Activated CD8-positive, alpha-beta memory T cell treated with anti-CD3 and anti-CD28 coated beads, Interleukin-2, amount 10 ng/mL, durations not matched to agents 7 days and 5 days (primary cell): ENCODE results near the gene KMT2B. TPM values are rescaled to one million over a fixed set of nuclear protein-coding genes. Genes with fewer than 3 reads are reported as not detected.
"Not testable (repeated sequence)": the region's sequence is repeated elsewhere in the genome, so short reads cannot be mapped to it uniquely, and the experiment has no call there.

Source experiments
- ATAC-seq: fragments of 150-1000 bp; cut with Tn5 transposase; one replicate; pipeline ENCODE4 v1.10.0; 2021; ENCODE audit warnings: moderate library complexity
- CTCF ChIA-PET: fragments of 350-600 bp; sonication (Branson Sonifier 250); formaldehyde crosslinking; loops from one replicate; lab custom pipeline; 2021; ENCODE audit warnings: antibody characterized with exemption; lab: Charles Lee
- DNase-seq: peaks from one replicate; pipeline ENCODE4 v3.0.0-alpha.2; 2020
- H3K27ac Mint-ChIP-seq: one replicate; pipeline ENCODE4 v1.8.0; 2021; ENCODE audit warnings: mild to moderate bottlenecking, mixed read lengths
- H3K27me3 Mint-ChIP-seq: one replicate; pipeline ENCODE4 v1.8.0; 2021; ENCODE audit warnings: mixed read lengths
- H3K36me3 Mint-ChIP-seq: one replicate; pipeline ENCODE4 v1.8.0; 2021; ENCODE audit warnings: mild to moderate bottlenecking, mixed read lengths
- H3K4me1 Mint-ChIP-seq: one replicate; pipeline ENCODE4 v1.8.0; 2021; ENCODE audit warnings: mixed read lengths
- H3K4me3 Mint-ChIP-seq: one replicate; pipeline ENCODE4 v1.8.0; 2021; ENCODE audit warnings: mild to moderate bottlenecking, moderate library complexity, mixed read lengths
- H3K9me3 Mint-ChIP-seq: one replicate; pipeline ENCODE4 v1.8.0; 2022; ENCODE audit warnings: low read depth, mixed read lengths
- total RNA-seq, 2 experiments: library from RNA; stranded (reverse); gene quantifications; one replicate each; pipeline ENCODE4 v1.2.3, GENCODE V29; 2021

KMT2B gene
- total RNA-seq, 2 experiments from 2014 or later = 70.2 to 79.8 TPM

DNA sequence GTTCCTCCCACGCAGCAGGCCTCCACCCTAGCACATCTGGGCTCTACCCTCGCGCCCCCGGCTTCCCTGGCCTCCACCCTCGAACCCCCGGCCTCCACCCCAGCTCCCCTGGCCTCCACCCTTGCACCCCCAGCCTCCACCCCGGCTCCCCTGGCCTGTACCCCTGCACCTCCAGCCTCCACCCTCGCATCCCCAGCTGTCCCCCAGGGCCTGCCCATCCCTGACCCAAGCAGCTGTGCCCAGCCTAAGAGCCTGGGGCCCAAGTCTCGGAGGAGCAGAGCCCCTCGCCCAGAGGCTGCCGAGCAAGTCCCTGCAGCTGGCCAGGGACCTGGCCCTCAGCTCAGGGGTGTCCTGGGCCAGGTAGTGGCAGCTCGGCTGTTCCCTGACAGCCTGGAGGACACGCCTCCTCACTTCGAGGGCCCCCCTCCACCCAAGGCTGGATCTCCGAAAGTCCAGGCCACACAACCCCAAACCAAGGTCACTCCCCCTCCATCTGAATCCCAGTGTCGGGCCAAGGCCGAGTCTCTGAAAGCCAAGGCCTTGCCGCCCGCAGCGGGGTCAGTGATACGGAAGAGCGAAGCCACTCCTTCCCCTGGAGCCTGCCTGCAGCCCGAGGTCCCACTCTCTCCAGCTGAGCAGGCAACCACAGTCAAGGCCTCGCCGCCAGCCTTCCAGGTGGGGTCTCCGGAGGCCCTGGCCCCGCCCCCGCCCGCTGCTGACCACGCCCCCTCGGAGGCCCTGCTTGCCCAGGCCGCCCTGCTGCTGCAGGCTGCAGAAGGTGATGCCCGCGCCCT lies 49.7 kb downstream of the KMT2B start:
- ATAC-seq = no peak
- Mint-ChIP-seq H3K4me1 (no peaks in the 10 kb centered on the region), H3K27ac (no peak overlapping the region), H3K4me3 (no peak overlapping the region), H3K9me3 (no peaks in the 10 kb centered on the region), H3K36me3 (peaks cover 14% of the 10 kb centered on the region), H3K27me3 (no peaks in the 10 kb centered on the region)
- CTCF ChIA-PET = no interaction called here
- peak; percentile 37 for DNase-seq

DNA sequence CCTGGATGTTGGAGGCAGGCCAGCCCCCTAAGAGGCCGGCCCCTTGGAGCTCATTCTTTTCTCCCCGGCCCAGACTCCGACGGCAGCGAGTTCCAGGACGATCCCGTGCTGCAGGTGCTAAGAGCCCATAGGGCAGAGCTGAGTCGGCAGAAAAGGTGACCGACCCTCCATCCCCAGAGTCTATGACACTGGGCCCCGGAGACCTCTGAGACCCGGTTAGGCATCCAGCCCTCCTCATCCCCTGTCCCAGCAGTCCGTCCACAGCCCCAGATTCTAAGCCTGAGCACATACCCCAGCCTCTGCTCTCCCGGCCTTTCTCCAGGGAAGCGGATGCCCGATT lies 50.2 kb downstream of the KMT2B start:
- ATAC-seq = no peak
- Mint-ChIP-seq H3K9me3 (no peaks in the 10 kb centered on the region), H3K36me3 (peaks cover 14% of the 10 kb centered on the region), H3K4me1 (no peaks in the 10 kb centered on the region), H3K27me3 (no peaks in the 10 kb centered on the region), H3K4me3 (no peak overlapping the region), H3K27ac (no peak overlapping the region)
- CTCF ChIA-PET = no interaction called here
- peak; percentile 37 for DNase-seq

DNA sequence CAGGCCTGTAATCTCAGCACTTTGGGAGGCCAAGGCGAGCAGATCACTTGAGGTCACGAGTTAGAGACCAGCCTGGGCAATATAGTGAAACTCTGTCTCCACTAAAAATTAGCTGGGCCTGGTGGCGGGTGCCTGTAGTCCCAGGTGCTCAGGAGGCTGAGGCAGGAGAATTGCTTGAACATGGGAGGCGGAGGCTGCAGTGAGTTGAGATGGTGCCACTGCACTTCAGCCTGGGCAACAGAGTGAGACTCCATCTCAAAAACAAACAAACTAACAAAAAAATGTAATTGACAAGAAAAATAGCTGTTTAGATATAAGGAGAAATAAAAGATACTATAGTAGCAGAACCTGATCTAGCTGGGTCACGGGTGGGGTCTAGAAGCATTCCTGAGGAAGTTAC lies 54.6 kb downstream of the KMT2B start:
- H3K9me3 Mint-ChIP-seq, ATAC-seq, H3K27me3 Mint-ChIP-seq, H3K27ac Mint-ChIP-seq, H3K4me3 Mint-ChIP-seq, DNase-seq, H3K36me3 Mint-ChIP-seq: not testable (repeated sequence)
- peaks cover 21% of the 10 kb centered on the region for H3K4me1 Mint-ChIP-seq
- CTCF ChIA-PET = interaction anchor here (1.4 to 1.5 kb wide), 2 partner anchors 48 to 242 kb away, joined by 3 read pairs; partner anchors contain the start of gene ALKBH6

DNA sequence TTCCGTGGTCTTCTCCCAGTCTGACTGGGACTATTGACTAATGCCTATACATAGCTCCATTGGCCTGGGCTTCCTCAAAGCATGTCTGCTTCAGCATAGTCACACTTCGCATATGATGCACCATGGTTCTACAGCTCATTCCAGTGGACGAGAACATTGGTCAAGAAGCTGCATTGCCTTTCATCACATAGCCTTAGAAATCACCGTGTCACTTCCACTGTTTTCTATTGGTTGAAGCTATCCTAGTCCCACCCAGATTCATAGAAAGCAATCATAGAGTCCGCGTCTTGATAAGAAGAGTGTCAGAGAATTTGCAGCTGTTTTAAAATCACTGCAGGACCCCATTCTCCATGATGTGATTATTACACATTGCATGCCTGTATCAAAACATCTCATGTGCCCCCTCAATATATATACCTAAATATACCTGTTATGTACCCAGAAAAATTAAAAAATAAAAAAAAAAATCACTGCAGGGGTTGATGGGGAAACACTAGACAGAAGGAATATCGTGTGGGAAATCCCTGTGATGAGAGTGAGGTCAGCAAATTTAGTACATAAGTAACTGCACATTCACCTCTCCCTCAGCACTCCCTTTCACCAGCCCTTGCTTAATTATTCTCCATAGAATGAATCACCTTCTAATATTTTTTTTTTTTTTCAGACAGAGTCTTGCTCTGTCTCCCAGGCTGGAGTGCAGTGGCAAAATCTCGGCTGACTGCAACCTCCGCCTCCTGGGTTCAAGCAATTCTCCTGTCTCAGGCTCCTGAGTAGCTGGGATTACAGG lies 55.4 kb downstream of the KMT2B start:
- no peaks in the 10 kb centered on the region for H3K27me3 Mint-ChIP-seq

DNA sequence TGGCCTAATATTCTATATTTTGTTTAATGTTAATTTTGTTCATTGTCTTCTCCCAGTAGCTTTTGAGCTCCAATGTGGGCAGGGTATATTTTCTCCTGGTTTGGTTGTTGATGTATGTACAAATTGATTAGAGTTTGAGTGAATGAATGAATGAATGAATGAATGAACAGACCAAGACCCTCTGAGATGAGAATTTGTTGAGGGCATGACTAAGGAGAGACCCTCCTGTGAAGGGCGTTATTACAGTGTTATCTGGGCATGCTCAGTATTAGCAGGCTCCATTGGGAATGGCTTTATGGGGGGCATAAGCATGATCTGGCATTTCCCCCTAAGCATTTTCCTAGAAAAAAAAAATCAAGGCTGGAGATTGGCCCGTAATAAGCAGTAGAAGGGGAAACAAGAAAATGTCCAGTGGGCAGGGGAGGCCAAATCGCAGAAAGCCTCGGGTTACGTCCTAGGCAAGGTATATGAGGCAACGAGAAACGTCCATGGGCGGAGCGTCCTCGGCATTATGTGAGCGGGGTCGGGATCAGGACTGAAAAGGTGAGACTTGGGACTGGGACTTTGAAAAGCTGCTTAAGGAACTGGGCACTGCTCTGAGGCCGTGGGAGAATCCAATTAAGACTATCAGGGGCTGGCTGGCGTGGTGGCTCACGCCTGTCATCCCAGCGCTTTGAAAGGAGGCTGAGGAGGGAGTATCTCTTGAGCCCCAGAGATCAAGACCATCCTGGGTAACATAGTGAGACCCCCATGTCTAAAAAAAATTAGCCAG lies 56.7 kb downstream of the KMT2B start:
- peak; percentile 40 for DNase-seq
- H3K27ac Mint-ChIP-seq = no peak overlapping the region
- no peak for ATAC-seq
- CTCF ChIA-PET = no interaction called here
- peaks cover 5% of the 10 kb centered on the region for H3K36me3 Mint-ChIP-seq
- no peaks in the 10 kb centered on the region for H3K9me3 Mint-ChIP-seq
- H3K4me3 Mint-ChIP-seq = peak overlapping the region; percentile 83
- H3K27me3 Mint-ChIP-seq = no peaks in the 10 kb centered on the region
- peaks cover 21% of the 10 kb centered on the region for H3K4me1 Mint-ChIP-seq

More for the DNA sequence above, 55.4 kb downstream of the KMT2B start:
- peaks cover 9% of the 10 kb centered on the region for H3K36me3 Mint-ChIP-seq
- H3K4me1 Mint-ChIP-seq = peaks cover 21% of the 10 kb centered on the region
- H3K9me3 Mint-ChIP-seq = no peaks in the 10 kb centered on the region
- DNase-seq (no peak), ATAC-seq (no peak)
- CTCF ChIA-PET = interaction anchor here (0.9 to 1.5 kb wide), 3 partner anchors 47 to 241 kb away, joined by 3 read pairs; partner anchors contain the start of gene ALKBH6
- no peak overlapping the region for H3K4me3 Mint-ChIP-seq
- no peak overlapping the region for H3K27ac Mint-ChIP-seq

DNA sequence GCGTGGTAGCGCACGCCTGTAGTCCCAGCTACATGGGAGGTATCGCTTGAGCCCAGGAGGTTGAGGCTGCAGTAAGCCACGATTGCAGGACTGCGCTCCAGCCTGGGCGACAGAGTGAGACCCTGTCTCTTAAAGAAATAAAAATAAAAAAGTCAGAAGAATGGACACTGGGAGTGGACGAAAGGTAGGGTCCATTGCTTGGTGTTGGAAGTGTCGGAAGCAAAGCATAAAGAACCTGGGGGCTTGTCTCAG lies 57.2 kb downstream of the KMT2B start:
- Mint-ChIP-seq H3K4me1 (peaks cover 21% of the 10 kb centered on the region), H3K36me3 (peaks cover 5% of the 10 kb centered on the region), H3K27me3 (no peaks in the 10 kb centered on the region), H3K27ac (peak overlapping the region; percentile 56), H3K4me3 (peak overlapping the region; percentile 83), H3K9me3 (no peaks in the 10 kb centered on the region)
- ATAC-seq = no peak
- CTCF ChIA-PET = no interaction called here
- DNase-seq = no peak

DNA sequence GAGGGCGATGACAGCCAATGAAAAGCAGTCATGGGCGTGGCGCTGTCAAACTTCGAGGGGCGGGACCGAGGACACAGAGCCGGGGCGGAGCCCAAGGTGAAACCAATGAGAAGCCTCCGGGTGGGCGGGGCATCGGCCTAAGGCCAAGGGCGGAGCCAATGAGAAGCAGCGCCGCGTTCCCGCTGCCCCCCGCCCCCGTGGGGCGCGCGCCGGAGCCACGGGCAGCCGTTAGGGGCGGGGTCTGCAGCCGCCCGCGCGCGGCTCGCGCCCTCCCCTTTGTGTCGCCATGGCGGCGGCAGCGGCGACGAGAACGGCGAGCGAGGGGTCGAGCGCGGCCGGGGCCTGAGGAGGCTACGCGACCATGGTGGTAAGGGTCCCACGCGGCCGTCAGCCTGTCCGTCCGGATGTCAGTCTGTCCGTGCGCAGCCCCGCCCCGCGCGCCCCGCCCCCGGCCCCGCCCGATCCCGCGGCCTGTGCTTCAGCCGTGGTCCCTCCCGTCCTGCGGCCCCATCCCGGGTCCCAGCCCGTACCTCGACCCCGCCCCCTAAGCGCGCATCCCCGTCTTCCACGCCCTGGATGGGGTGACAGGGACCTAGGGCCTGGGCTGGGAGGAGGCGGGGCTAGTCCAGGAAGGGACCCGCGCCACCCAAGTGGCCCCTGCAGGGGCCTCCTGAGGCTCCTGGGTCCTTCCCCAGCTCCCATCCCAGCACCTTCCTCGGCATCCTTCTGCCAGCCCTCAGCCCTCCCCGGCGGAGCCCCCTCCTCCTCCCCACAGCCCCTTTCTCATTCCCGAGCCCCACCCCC lies 57.7 kb downstream of the KMT2B start, which contains the start of gene ARHGAP33:
TSS of gene ARHGAP33 (plus strand) at position 267 of the 804 bp plus-strand sequence. CDS start at position 362, 95 bp downstream.
- H3K9me3 Mint-ChIP-seq = no peaks in the 10 kb centered on the region
- peaks cover 4% of the 10 kb centered on the region for H3K36me3 Mint-ChIP-seq
- H3K4me3 Mint-ChIP-seq = peak within 1 kb of the TSS; percentile 83
- CTCF ChIA-PET = interaction anchor here (1.3 kb wide), 1 partner anchor 81 kb away, joined by 3 read pairs; no protein-coding TSS in a partner anchor
- DNase-seq (peak; percentile 100), ATAC-seq (peak; percentile 97)
- peak within 1 kb of the TSS; percentile 75 for H3K27ac Mint-ChIP-seq
- H3K27me3 Mint-ChIP-seq = no peaks in the 10 kb centered on the region
- H3K4me1 Mint-ChIP-seq = peaks cover 21% of the 10 kb centered on the region

DNA sequence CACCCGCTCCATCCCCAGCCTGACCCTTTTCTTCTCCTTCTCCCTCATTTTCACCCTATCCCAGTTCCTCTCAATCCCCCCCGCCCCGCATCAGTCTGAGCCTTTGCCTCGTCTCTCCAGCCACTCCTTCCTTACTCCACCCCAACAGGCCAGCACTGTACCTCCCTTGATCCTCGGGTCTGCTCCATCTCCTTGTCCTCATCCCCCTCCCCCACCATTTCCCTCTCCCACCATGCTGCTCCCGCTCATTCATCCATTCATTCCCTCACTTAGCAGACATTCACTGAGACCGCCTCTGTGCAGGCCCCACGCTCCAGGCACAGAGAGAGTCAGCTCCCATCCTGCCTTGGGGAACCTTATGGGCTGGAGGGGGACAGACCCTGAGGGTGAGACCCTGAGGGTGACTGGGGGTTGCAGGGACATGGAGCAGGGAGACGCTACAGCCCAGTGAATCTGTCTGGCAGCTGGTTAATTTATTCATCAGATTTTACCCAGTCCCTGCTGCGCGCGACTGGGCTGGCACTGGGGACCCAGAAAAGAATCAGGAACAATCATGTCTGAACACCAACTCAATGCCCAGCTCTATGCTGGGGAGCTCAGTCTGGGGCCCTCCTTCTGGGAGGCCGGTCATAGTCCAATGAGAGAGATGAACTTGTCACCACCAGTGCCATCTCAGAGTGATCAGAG lies 58.4 kb downstream of the KMT2B start:
- CTCF ChIA-PET = interaction anchor here (1.1 to 1.3 kb wide), 2 partner anchors 43 to 82 kb away, joined by 3 read pairs; no protein-coding TSS in a partner anchor
- ATAC-seq (no peak), DNase-seq (no peak)
- no peaks in the 10 kb centered on the region for H3K9me3 Mint-ChIP-seq
- peak overlapping the region; percentile 83 for H3K4me3 Mint-ChIP-seq
- H3K27ac Mint-ChIP-seq = peak overlapping the region; percentile 75
- no peaks in the 10 kb centered on the region for H3K27me3 Mint-ChIP-seq
- H3K36me3 Mint-ChIP-seq = peaks cover 2% of the 10 kb centered on the region
- H3K4me1 Mint-ChIP-seq = peaks cover 21% of the 10 kb centered on the region

DNA sequence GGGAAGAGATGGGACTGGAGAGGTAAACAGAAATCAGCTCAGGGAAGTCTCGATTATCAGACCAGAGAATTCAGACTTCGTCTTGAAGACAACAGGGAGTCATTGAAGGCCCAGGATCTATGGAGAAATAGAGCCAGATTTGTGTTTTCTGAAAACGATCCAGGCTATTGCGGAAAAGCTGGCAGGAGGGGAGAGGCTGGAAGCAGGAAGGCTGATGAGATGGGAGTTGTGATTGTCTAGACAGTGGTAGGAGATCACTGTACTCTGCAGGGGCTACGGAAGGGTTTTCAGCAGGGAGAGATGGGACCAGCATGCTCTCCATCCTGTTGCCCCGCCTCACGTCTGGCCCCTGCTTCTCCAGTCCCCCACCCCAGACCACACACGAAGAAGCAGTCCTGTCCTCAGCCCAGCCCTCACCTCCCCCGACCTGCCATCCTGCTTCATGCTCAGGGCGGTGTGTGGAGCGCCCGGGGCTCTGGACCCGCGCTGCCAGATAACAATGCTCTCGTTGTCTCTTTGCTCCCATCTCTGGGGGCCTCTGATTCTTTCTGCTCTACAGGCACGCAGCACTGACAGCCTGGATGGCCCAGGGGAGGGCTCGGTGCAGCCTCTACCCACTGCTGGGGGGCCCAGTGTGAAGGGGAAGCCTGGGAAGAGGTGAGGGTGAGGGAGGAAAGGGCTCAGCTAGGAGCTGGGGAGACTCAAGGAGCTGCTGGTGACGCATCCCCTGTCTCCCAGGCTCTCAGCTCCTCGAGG lies 59.5 kb downstream of the KMT2B start:
- no peak for DNase-seq
- H3K4me1 Mint-ChIP-seq = peaks cover 21% of the 10 kb centered on the region
- H3K4me3 Mint-ChIP-seq = peak overlapping the region; percentile 83
- no peak overlapping the region for H3K27ac Mint-ChIP-seq
- ATAC-seq = no peak
- H3K27me3 Mint-ChIP-seq = no peaks in the 10 kb centered on the region
- H3K9me3 Mint-ChIP-seq = no peaks in the 10 kb centered on the region
- CTCF ChIA-PET = interaction anchor here (1.1 to 1.3 kb wide), 2 partner anchors 42 to 83 kb away, joined by 3 read pairs; no protein-coding TSS in a partner anchor
- H3K36me3 Mint-ChIP-seq = peaks cover 2% of the 10 kb centered on the region

DNA sequence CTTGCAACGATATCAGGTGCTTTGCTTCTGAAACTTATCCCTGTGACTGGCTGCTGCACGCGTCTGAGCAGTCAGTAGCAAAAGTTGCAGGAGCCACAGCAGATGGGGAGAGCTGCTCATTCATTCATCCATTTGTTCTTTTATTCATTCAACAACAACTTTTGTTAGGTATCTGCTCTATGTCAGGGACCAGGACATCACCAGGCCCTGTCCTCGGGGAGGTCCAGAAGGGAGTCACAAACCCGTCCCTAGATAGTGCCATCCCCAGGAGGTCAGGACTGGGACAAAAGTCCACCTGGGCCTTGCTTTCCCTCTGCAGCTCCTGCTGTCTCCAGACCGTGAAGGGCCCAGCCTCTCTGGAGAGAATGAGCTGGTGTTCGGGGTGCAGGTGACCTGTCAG lies 60.2 kb downstream of the KMT2B start:
- ATAC-seq (no peak), DNase-seq (peak; percentile 40)
- Mint-ChIP-seq H3K4me1 (peaks cover 21% of the 10 kb centered on the region), H3K36me3 (peaks cover 2% of the 10 kb centered on the region), H3K4me3 (no peak overlapping the region), H3K27me3 (no peaks in the 10 kb centered on the region), H3K9me3 (no peaks in the 10 kb centered on the region), H3K27ac (no peak overlapping the region)
- CTCF ChIA-PET = no interaction called here

DNA sequence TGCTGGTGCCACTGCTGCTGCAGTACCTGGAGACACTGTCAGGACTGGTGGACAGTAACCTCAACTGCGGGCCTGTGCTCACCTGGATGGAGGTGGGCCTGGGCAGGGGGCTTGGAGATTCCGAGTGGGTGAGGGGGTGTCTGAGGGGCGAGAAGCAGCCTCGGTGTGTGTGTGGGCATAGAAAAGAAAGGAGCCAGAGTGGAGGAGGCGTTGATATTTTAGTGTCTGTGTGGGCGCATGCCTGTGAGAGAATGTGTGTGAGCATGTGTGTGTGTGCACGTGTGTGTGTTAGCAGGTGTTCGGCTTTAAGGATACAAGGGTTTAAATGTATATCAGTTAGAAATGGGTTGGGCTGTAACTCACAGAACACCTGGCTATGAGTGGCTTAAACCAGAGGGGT lies 61.2 kb downstream of the KMT2B start:
- CTCF ChIA-PET = no interaction called here
- ATAC-seq (no peak), DNase-seq (peak; percentile 35)
- Mint-ChIP-seq H3K27ac (no peak overlapping the region), H3K27me3 (no peaks in the 10 kb centered on the region), H3K36me3 (peaks cover 2% of the 10 kb centered on the region), H3K4me1 (peaks cover 21% of the 10 kb centered on the region), H3K9me3 (no peaks in the 10 kb centered on the region), H3K4me3 (no peak overlapping the region)

DNA sequence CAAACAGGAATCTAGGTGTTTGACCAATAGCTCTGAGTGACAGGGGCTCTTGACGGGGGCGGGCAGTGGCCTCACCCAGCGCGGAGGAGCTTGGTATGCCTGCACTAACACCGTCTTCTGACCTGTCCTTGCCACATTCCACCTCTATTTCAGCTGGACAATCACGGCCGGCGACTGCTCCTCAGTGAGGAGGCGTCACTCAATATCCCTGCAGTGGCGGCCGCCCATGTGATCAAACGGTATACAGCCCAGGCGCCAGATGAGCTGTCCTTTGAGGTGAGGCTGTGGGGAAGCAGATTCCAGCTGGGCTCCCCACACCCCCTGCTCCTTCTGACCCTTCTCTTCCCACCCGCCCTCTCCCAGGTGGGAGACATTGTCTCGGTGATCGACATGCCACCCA lies 62.3 kb downstream of the KMT2B start:
- Mint-ChIP-seq H3K27me3 (no peaks in the 10 kb centered on the region), H3K9me3 (no peaks in the 10 kb centered on the region), H3K4me3 (no peak overlapping the region), H3K27ac (no peak overlapping the region), H3K36me3 (peaks cover 2% of the 10 kb centered on the region), H3K4me1 (peaks cover 15% of the 10 kb centered on the region)
- DNase-seq = no peak
- no peak for ATAC-seq
- CTCF ChIA-PET = no interaction called here
